ENCODE measurements around the gene C11orf16.
"Not testable (repeated sequence)": the region's sequence is repeated elsewhere in the genome, so short reads cannot be mapped to it uniquely, and the experiment has no call there.

Gene C11orf16

DNA sequence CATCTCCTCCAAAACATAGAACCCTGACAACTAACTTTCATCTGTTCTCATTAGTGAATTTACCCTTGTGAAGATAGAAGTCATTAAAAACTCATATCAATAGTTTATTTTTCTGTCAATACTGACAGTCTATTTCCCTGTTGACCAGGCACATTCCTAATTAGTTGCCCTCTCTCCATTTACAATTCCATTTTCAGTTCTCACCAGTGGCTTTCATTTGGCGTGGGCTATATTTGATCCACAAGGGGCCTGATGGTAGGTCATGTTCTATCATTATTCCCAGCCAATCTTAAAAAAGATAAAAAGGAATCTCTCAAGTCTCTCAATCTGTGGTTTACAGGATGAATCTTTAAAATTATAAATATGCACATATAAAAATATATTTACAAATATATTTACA, 25.6 kb downstream of the C11orf16 start:
- no peak overlapping the region for H3K27ac ChIP-seq (ENCODE audit: low read depth, low read length)

DNA sequence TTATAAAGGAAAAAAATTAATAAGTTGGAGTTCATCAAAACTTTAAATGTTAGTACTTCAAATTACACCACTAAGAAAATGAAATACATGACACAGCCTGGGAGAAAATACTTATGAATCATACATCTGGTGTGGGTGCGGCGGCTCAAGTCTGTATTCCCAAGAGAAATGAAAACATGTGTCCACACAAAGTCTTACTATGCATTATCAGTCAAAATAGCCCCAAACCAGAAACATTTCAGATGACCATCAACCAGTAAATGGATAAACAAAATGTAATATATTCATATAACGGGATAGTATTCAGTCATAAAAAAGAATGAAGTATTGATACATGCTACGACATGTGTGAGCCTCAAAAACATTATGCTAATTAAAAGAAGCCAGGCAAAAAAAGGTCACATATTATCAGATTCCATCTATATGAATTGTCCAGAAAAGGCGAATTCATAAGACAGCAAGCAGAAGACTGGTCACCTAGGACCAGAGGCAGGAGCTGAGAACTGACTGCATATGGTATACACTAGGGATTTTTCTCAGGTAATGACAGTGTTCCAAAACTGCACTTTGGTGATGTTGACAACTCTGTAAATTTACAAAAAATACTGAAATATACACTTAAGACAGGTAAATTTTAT, 27.1 kb downstream of the C11orf16 start:
- H3K36me3 ChIP-seq (ENCODE audit: low read length) = no peaks in the 10 kb centered on the region
- no peaks in the 10 kb centered on the region for H3K27me3 ChIP-seq (ENCODE audit: low read length)
- no peaks in the 10 kb centered on the region for H3K9me2 ChIP-seq (replicated peaks; ENCODE audit: insufficient read depth, low read length)
- no peak overlapping the region for H3K4me3 ChIP-seq (ENCODE audit: insufficient read depth, low read length, poor library complexity, severe bottlenecking)
- no peak overlapping the region for H3K9ac ChIP-seq (ENCODE audit: low read length)
- H3F3A ChIP-seq (ENCODE audit: insufficient read depth) = no peaks in the 10 kb centered on the region
- H4K20me1 ChIP-seq (ENCODE audit: low read depth, low read length) = no peaks in the 10 kb centered on the region
- TF ChIP-seq CTCF (IDR thresholded peaks at IDR 0.05; ENCODE audit: insufficient read depth, low read length, poor library complexity, severe bottlenecking) (no peak), EZH2phosphoT487 (conservative IDR thresholded peaks at IDR 0.05; ENCODE audit: low read length) (no peak)
- H3K9me3 ChIP-seq (ENCODE audit: insufficient read depth, low read length) = no peaks in the 10 kb centered on the region
- no peak overlapping the region for H3K27ac ChIP-seq (ENCODE audit: low read depth, low read length)
- no peaks in the 10 kb centered on the region for H3K79me2 ChIP-seq (ENCODE audit: insufficient read depth, low read length)
- no peak overlapping the region for H3K4me2 ChIP-seq (ENCODE audit: low read depth, low read length, poor library complexity, severe bottlenecking)
- H2AFZ ChIP-seq (ENCODE audit: low read depth, low read length, severe bottlenecking) = no peak overlapping the region

More for the DNA sequence above, 25.6 kb downstream of the C11orf16 start:
- H2AFZ ChIP-seq (ENCODE audit: low read depth, low read length, severe bottlenecking) = no peak overlapping the region
- H3K4me2 ChIP-seq (ENCODE audit: low read depth, low read length, poor library complexity, severe bottlenecking) = no peak overlapping the region
- no peaks in the 10 kb centered on the region for H3K9me2 ChIP-seq (replicated peaks; ENCODE audit: insufficient read depth, low read length)
- H3F3A ChIP-seq (ENCODE audit: insufficient read depth) = peaks cover 1% of the 10 kb centered on the region; the same call in 1 of the 2 replicates
- no peaks in the 10 kb centered on the region for H3K79me2 ChIP-seq (ENCODE audit: insufficient read depth, low read length)
- no peaks in the 10 kb centered on the region for H3K27me3 ChIP-seq (ENCODE audit: low read length)
- H3K9ac ChIP-seq (ENCODE audit: low read length) = no peak overlapping the region
- H3K36me3 ChIP-seq (ENCODE audit: low read length) = no peaks in the 10 kb centered on the region
- H4K20me1 ChIP-seq (ENCODE audit: low read depth, low read length) = no peaks in the 10 kb centered on the region
- no peaks in the 10 kb centered on the region for H3K9me3 ChIP-seq (ENCODE audit: insufficient read depth, low read length)
- no peak for TF ChIP-seq CTCF (IDR thresholded peaks at IDR 0.05; ENCODE audit: insufficient read depth, low read length, poor library complexity, severe bottlenecking)
- TF ChIP-seq EZH2phosphoT487 (conservative IDR thresholded peaks at IDR 0.05; ENCODE audit: low read length) = no peak
- no peak overlapping the region for H3K4me3 ChIP-seq (ENCODE audit: insufficient read depth, low read length, poor library complexity, severe bottlenecking)

DNA sequence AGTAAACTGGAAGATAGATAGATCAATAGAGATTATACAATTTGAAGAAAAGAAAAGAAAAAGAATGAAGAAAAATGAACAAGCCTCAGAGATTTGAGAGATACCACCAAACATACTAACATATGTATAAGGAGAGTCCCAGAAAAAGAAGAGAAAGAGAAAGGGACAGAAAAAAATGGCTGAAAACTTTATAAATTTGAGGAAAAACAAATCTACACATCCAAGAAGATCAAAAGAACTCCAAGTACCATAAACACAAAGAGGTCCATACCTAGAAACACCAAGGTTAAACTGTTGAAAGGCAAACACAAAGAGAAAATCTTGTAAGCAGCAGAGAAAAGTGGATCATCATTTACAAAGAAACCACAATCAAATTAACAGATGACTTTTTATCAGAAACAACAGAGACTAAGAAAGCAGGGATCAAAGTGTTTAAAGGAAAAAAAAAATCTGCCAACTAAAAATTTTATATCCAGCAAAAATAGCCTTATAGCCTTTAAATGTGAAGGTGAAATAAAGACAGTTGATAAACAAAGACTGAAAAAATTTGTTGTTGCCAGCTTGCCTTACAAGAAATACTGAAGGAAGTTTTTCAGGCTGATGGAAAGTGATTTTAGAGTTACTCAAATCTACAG, 33.5 kb downstream of the C11orf16 start:
- H3K36me3 ChIP-seq (ENCODE audit: low read length) = peaks cover 9% of the 10 kb centered on the region; the same call in 1 of the 2 replicates
- H3K4me3 ChIP-seq (ENCODE audit: insufficient read depth, low read length, poor library complexity, severe bottlenecking) = peak overlapping the region; percentile 4
- H2AFZ ChIP-seq (ENCODE audit: low read depth, low read length, severe bottlenecking) = no peak overlapping the region
- peaks cover 22% of the 10 kb centered on the region for H3K9me3 ChIP-seq (ENCODE audit: insufficient read depth, low read length)
- H4K20me1 ChIP-seq (ENCODE audit: low read depth, low read length) = no peaks in the 10 kb centered on the region
- no peak overlapping the region for H3K9ac ChIP-seq (ENCODE audit: low read length)
- no peaks in the 10 kb centered on the region for H3K79me2 ChIP-seq (ENCODE audit: insufficient read depth, low read length)
- no peaks in the 10 kb centered on the region for H3K9me2 ChIP-seq (replicated peaks; ENCODE audit: insufficient read depth, low read length)
- H3K27ac ChIP-seq (ENCODE audit: low read depth, low read length) = no peak overlapping the region
- TF ChIP-seq EZH2phosphoT487 (conservative IDR thresholded peaks at IDR 0.05; ENCODE audit: low read length) (no peak), CTCF (IDR thresholded peaks at IDR 0.05; ENCODE audit: insufficient read depth, low read length, poor library complexity, severe bottlenecking) (no peak)
- no peaks in the 10 kb centered on the region for H3K27me3 ChIP-seq (ENCODE audit: low read length)
- no peak overlapping the region for H3K4me2 ChIP-seq (ENCODE audit: low read depth, low read length, poor library complexity, severe bottlenecking)
- H3F3A ChIP-seq (ENCODE audit: insufficient read depth) = no peaks in the 10 kb centered on the region

DNA sequence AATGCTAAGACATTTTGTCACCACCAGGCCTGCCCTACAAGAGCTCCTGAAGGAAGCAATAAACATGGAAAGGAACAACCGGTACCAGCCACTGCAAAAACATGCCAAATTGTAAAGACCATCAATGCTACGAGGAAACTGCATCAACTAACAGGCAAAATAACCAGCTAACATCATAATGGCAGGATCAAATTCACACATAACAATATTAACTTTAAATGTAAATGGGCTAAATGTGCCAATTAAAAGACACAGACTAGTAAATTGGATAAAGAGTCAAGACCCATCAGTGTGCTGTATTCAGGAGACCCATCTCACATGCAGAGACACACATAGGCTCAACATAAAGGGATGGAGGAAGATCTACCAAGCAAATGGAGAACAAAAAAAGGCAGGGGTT, 41.6 kb downstream of the C11orf16 start:
- not testable (repeated sequence) for H2AFZ ChIP-seq (ENCODE audit: low read depth, low read length, severe bottlenecking); H3F3A ChIP-seq (ENCODE audit: insufficient read depth); H3K9me3 ChIP-seq (ENCODE audit: insufficient read depth, low read length); H3K9me2 ChIP-seq (replicated peaks; ENCODE audit: insufficient read depth, low read length); H3K79me2 ChIP-seq (ENCODE audit: insufficient read depth, low read length); H3K27me3 ChIP-seq (ENCODE audit: low read length); H3K4me3 ChIP-seq (ENCODE audit: insufficient read depth, low read length, poor library complexity, severe bottlenecking); H3K36me3 ChIP-seq (ENCODE audit: low read length); H4K20me1 ChIP-seq (ENCODE audit: low read depth, low read length); H3K9ac ChIP-seq (ENCODE audit: low read length); H3K4me2 ChIP-seq (ENCODE audit: low read depth, low read length, poor library complexity, severe bottlenecking); H3K27ac ChIP-seq (ENCODE audit: low read depth, low read length)
